ENCODE data around the gene MYO10.
"Not testable (repeated sequence)": the region's sequence is repeated elsewhere in the genome, so short reads cannot be mapped to it uniquely, and the experiment has no call there.

Gene MYO10

GRCh38 chr5:16880547-16880946, 55.5 kb downstream of the MYO10 start:
- ChIA-PET CTCF (no interaction called here), POLR2A (no interaction called here)
- DNase-seq (ENCODE audit: extremely low spot score): no peak
- TF ChIP-seq ARNT (IDR thresholded peaks at IDR 0.05) (no peak), BHLHE40 (IDR thresholded peaks at IDR 0.05; ENCODE audit: borderline replicate concordance) (no peak), ELF4 (IDR thresholded peaks at IDR 0.05) (no peak), SUZ12 (IDR thresholded peaks at IDR 0.05) (no peak)
- TF ChIP-seq, protein P1, sequence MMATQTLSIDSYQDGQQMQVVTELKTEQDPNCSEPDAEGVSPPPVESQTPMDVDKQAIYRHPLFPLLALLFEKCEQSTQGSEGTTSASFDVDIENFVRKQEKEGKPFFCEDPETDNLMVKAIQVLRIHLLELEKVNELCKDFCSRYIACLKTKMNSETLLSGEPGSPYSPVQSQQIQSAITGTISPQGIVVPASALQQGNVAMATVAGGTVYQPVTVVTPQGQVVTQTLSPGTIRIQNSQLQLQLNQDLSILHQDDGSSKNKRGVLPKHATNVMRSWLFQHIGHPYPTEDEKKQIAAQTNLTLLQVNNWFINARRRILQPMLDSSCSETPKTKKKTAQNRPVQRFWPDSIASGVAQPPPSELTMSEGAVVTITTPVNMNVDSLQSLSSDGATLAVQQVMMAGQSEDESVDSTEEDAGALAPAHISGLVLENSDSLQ (IDR thresholded peaks at IDR 0.05): peak; percentile 49

GRCh38 chr5:16879650-16880049, 56.4 kb downstream of the MYO10 start:
- no peak for DNase-seq (ENCODE audit: extremely low spot score)
- ChIA-PET CTCF (interaction anchor here (0.6 kb wide), 1 partner anchor 111 kb away, joined by 7 read pairs; no protein-coding TSS in a partner anchor), POLR2A (no interaction called here)
- TF ChIP-seq FOXM1 (IDR thresholded peaks at IDR 0.05; ENCODE audit: borderline replicate concordance) (no peak), SP1 (IDR thresholded peaks at IDR 0.05) (no peak), LEF1 (IDR thresholded peaks at IDR 0.05; ENCODE audit: borderline replicate concordance) (no peak), TARDBP (IDR thresholded peaks at IDR 0.05) (no peak), CTBP1 (IDR thresholded peaks at IDR 0.05; ENCODE audit: borderline replicate concordance) (no peak), NFRKB (IDR thresholded peaks at IDR 0.05) (no peak), BHLHE40 (IDR thresholded peaks at IDR 0.05; ENCODE audit: borderline replicate concordance) (no peak), FOXK2 (IDR thresholded peaks at IDR 0.05) (no peak), ARNT (IDR thresholded peaks at IDR 0.05) (no peak), FOXA1 (IDR thresholded peaks at IDR 0.05) (no peak), L3MBTL2 (conservative IDR thresholded peaks at IDR 0.05) (no peak), HDGF (IDR thresholded peaks at IDR 0.05; ENCODE audit: borderline replicate concordance) (no peak), SUZ12 (IDR thresholded peaks at IDR 0.05) (no peak)
- TF ChIP-seq, protein P1 (IDR thresholded peaks at IDR 0.05): no peak

DNA sequence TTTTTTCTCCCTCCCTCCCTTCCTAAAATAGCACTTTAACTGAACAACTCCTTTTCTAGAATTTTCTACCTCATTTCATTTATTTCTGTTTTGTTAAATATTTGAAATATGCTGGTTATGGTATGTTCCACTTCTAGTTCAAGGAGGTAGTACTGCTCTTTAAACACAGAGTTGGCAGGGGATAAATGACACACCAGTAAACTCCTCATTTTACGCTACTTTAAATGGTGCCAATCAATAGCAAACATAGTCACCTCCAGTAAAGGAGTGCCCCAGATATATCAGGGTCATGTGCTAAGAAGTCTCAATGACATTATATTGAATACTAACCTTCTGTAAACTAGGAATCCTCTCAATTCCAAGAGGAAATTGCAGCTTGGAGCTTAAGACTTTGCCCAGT, 56.9 kb downstream of the MYO10 start:
- CTCF ChIA-PET: interaction anchor here (0.6 kb wide), 1 partner anchor 111 kb away, joined by 7 read pairs; no protein-coding TSS in a partner anchor

DNA sequence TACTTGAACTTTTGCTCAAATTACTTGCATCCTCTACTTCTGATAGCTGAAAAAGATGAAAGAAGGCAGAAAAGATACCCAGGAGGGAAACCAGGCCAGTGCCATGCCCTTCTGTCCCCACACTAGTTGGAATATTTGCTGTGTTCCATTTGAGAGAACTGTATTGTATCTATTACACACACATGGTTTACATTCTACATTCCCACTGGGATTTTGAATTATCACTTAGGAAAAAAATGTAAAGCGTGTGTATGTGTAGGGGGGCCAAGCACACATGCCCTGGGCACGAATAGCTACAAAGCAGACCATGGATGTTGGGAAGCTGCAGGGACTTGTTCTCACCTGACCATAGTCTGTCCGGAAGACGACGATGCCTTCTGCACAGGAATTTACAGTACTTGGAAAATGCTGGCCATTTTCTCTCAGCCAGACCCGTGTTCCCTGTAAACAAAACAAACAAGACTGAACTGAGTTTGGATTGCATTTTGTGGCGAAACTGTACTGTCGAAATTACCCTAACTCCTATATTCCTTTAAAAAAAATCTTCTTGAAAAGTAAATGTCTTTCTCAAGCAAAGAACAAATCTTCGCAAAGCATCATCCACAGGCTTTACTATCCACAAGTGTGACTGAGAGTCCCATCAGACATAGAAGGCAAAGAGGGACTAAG, 58.7 kb downstream of the MYO10 start:
- TF ChIP-seq NFRKB (IDR thresholded peaks at IDR 0.05): no peak
- TF ChIP-seq BHLHE40 (IDR thresholded peaks at IDR 0.05; ENCODE audit: borderline replicate concordance): no peak
- TF ChIP-seq LEF1 (IDR thresholded peaks at IDR 0.05; ENCODE audit: borderline replicate concordance): no peak
- ChIA-PET CTCF (interaction anchor here (0.7 kb wide), 1 partner anchor 394 kb away, joined by 3 read pairs; no protein-coding TSS in a partner anchor), POLR2A (no interaction called here)
- DNase-seq (ENCODE audit: extremely low spot score): no peak

More for the DNA sequence above, 56.9 kb downstream of the MYO10 start:
- TF ChIP-seq L3MBTL2 (conservative IDR thresholded peaks at IDR 0.05) (no peak), FOXA1 (IDR thresholded peaks at IDR 0.05) (no peak), FOXK2 (IDR thresholded peaks at IDR 0.05) (no peak)
- DNase-seq (ENCODE audit: extremely low spot score): no peak
- POLR2A ChIA-PET: no interaction called here

DNA sequence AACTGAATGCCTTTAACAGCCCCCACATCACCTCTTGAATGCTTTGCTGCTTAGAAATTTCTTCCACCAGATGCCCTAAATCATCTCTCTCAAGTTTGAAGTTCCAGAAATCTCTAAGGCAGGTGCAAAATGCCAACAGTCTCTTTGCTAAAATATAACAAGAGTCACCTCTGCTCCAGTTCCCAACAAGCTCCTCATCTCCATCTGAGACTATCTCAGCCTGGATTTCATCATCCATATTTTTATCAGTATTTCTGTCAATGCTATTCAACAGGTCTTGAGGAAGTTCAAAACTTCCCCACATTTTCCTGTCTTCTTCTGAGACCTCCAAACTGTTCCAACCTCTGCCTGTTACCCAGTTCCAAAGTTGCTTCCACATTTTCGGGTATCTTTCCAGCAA, 61.7 kb downstream of the MYO10 start:
- DNase-seq (ENCODE audit: extremely low spot score): not testable (repeated sequence)

DNA sequence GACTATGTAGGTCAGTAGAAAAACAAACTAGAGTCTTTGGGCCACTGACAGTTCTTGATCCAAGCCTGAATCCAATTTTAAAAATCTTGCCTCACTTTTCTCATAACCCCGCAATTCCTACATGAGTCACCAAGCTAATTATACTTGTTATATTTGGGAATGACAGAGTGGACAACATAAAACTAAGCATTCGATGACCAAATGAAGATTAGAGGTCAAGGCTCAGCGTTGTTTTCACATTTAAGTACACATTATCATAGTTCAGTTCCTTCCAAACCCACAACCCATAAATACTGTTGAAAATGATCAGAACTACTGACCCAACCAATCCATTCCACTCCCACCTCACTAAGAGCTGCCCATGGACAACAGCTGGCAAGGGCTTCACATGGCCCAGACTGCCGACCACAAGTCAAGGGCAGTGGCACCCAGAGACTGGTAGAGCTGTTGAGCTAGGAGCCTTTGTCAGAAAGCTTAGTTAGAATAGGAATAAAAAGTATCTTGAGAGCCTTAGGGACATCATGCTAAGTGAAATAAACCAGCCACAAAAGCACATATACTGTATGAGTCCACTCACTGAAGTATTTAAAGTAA, 64.2 kb downstream of the MYO10 start:
- TF ChIP-seq FOXK2 (IDR thresholded peaks at IDR 0.05): no peak
- TF ChIP-seq SUZ12 (IDR thresholded peaks at IDR 0.05): no peak
- TF ChIP-seq CTBP1 (IDR thresholded peaks at IDR 0.05; ENCODE audit: borderline replicate concordance): no peak
- TF ChIP-seq, protein P1 (IDR thresholded peaks at IDR 0.05): no peak
- no peak for TF ChIP-seq FOXM1 (IDR thresholded peaks at IDR 0.05; ENCODE audit: borderline replicate concordance)
- no peak for TF ChIP-seq LEF1 (IDR thresholded peaks at IDR 0.05; ENCODE audit: borderline replicate concordance)
- TF ChIP-seq HDGF (IDR thresholded peaks at IDR 0.05; ENCODE audit: borderline replicate concordance): no peak
- TF ChIP-seq L3MBTL2 (conservative IDR thresholded peaks at IDR 0.05): no peak
- TF ChIP-seq ELF4 (IDR thresholded peaks at IDR 0.05): no peak
- TF ChIP-seq BHLHE40 (IDR thresholded peaks at IDR 0.05; ENCODE audit: borderline replicate concordance): no peak
- TF ChIP-seq TARDBP (IDR thresholded peaks at IDR 0.05): no peak
- TF ChIP-seq ZNF384 (IDR thresholded peaks at IDR 0.05): no peak
- TF ChIP-seq SP1 (IDR thresholded peaks at IDR 0.05): no peak
- no peak for TF ChIP-seq ARNT (IDR thresholded peaks at IDR 0.05)
- ChIA-PET POLR2A (no interaction called here), CTCF (interaction anchor here (0.6 kb wide), 1 partner anchor 26 kb away, joined by 7 read pairs; no protein-coding TSS in a partner anchor)
- no peak for DNase-seq (ENCODE audit: extremely low spot score)

More for the DNA sequence above, 61.7 kb downstream of the MYO10 start:
- POLR2A ChIA-PET, CTCF ChIA-PET: not testable (repeated sequence)

DNA sequence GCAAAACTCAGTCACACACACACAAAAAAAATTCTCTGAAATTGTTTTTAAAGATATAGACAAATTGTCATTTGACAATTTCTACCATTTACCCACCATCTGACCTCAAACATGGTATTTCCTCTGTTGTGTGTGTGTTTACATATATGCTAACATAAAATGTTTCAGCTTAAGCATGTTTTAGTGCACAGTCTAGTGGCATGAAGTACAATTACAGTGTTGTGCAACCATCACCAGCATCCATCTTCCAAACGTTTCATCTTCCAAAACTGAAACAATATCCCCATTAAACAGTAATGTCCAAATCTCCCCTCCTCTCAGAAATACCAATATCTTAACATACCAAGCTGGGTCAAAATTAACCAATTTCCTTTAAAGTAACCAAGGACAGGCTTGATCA, 65.2 kb downstream of the MYO10 start:
- DNase-seq (ENCODE audit: extremely low spot score): no peak
- CTCF ChIA-PET: interaction anchor here (0.8 kb wide), 1 partner anchor 244 kb away, joined by 3 read pairs; no protein-coding TSS in a partner anchor
- POLR2A ChIA-PET: interaction anchor here (0.7 kb wide), 1 partner anchor 13 kb away, joined by 3 read pairs; no protein-coding TSS in a partner anchor
- no peak for TF ChIP-seq ARNT (IDR thresholded peaks at IDR 0.05)
- TF ChIP-seq NFRKB (IDR thresholded peaks at IDR 0.05): no peak
